OCI-LY3 (cell line): Measurements from ENCODE around the gene SEPTIN11.

Source experiments
- CTCF ChIP-seq: fragments of 200-600, 300-600 bp; sonication (generic); IDR thresholded peaks from 2 replicates; pipeline ENCODE4 v1.5.1; 2014; ENCODE audit warnings: antibody characterized with exemption, low read length, low read depth
- EZH2phosphoT487 ChIP-seq: fragments of 200-600 bp; shearing (Covaris generic); IDR thresholded peaks from 2 replicates; pipeline ENCODE4 v1.6.1; 2018; ENCODE audit warnings: antibody characterized with exemption, mixed run types, low read depth

DNA sequence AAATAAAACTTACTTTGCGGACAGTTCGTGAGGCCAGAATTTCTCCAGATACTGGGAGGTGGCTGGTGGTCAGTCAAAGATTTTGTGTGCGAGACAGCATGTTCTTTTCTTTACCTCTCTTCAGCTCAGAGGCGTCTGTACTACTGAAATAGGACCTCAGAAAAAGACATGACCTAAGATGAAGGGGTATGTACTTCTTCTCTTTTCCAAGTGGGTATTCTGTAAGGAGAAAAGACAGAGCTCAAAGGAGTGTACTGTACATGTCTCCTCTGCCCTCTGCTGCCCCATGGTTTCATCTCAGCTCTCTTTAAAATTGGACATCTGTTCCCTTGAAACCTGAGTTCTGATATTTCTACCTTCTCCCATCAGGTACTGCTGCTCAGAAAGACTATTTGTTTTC, 38.1 kb downstream of the SEPTIN11 start:
- no peak for TF ChIP-seq CTCF
- no peak for TF ChIP-seq EZH2phosphoT487
